Tibial nerve (tissue), 4 donors: ENCODE measurements around the gene GINS1. TPM values are rescaled to one million over a fixed set of nuclear protein-coding genes. Genes with fewer than 3 reads are reported as not detected.

ENCODE experiments used
- DNase-seq, 2 donors: peaks; one replicate each; pipeline ENCODE4 v3.0.0-alpha.2; 2019; ENCODE audit warnings: low spot score in 2 of 2
- H3K27ac ChIP-seq, 4 donors: fragments of 200-600 bp; sonication (generic) in 3 of 4; one replicate each; pipeline ENCODE4 v1.5.1; 2017 to 2019; ENCODE audit warnings: mild to moderate bottlenecking in 1 of 4
- H3K27me3 ChIP-seq, 2 donors: fragments of 200-600 bp; sonication (generic) in 1 of 2; one replicate each; pipeline versions ENCODE4 v1.5.1 to v1.6.0; 2017 to 2019
- H3K36me3 ChIP-seq, 3 donors: fragments of 200-600 bp; sonication (generic); one replicate each; pipeline ENCODE4 v1.5.1; 2018 to 2019
- H3K4me1 ChIP-seq, 4 donors: fragments of 200-600 bp; sonication (generic) in 3 of 4; one replicate each; pipeline ENCODE4 v1.5.1; 2017 to 2019
- H3K4me3 ChIP-seq, 4 donors: fragments of 200-600 bp; sonication (generic) in 3 of 4; one replicate each; pipeline ENCODE4 v1.5.1; 2017 to 2019; ENCODE audit warnings: mild to moderate bottlenecking in 1 of 4, moderate library complexity in 1 of 4
- H3K9me3 ChIP-seq, 4 donors: fragments of 200-600 bp; sonication (generic) in 3 of 4; one replicate each; pipeline ENCODE4 v1.5.1; 2017 to 2019
- EP300 ChIP-seq, 2 donors: sonication (generic); formaldehyde crosslinking; IDR thresholded peaks; one replicate each; pipeline ENCODE4 v1.6.1; 2017; ENCODE audit warnings: antibody characterized with exemption in 2 of 2, mild to moderate bottlenecking in 1 of 2
- POLR2A ChIP-seq, 2 donors: fragments of 450-650 bp; IDR thresholded peaks; one replicate each; pipeline ENCODE4 v1.6.1; 2017; ENCODE audit warnings: antibody characterized with exemption in 2 of 2, mild to moderate bottlenecking in 2 of 2, moderate library complexity in 2 of 2
- WGBS, 2 donors: methylation state at CpG; one replicate each; pipeline ENCODE4 v1.1.5; 2018; 5-methylcytosine and 5-hydroxymethylcytosine counted together
- total RNA-seq, 4 donors: library from RNA; depleted of rRNA; stranded (reverse); fragments of >200 nt; gene quantifications; one replicate each; pipeline ENCODE4 v1.1.0, GENCODE V29; 2016
- TF ChIP-seq, protein P1 (sequence below), 5 experiments: fragments of 200-600 bp in 3 of 5; fragments of 450-650 bp in 2 of 5; sonication (generic) in 3 of 5; IDR thresholded peaks; one replicate each; pipeline ENCODE4 v1.5.1; 2016 to 2019; ENCODE audit warnings: antibody characterized with exemption in 5 of 5, mild to moderate bottlenecking in 3 of 5, moderate library complexity in 2 of 5

GINS1 gene
- total RNA-seq, 4 donors from 2014 or later: 0.21 to 1.1 (median 0.59) TPM

DNA sequence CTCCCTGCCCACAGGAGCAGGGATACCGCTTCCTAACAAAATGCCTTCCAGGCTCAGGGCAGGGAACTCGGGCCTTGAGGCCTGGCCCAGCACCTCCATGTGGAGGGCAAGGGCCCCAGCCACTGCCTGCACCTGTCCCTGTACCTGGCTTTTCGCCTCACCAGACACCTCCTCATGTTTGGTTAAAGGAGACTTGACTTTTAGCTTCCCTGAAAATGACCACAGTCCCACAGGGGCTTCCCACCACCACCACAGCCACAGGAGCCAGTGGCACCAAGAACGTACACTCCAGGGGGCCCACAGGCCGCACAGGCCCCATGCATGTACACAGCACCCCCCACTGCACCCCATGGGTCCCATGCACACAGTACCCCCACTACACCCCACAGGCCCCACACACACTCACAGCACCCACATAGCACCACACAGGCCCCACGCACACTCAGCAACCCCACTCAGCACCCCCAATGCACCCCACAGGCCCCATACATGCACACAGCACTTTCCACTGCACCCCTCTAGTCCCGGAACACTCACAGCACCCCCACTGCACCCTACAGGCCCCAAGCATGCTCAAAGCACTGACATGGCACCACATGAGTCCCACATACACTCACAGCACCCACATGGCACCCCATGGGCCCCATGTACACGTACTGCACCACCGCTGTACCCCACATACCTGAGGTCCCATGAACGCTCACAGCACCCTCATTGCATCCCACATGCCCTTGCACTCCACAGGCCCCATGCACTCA is 86.5 kb downstream of the GINS1 start:
- no peaks in the 10 kb centered on the region for H3K27me3 ChIP-seq
- H3K4me3 ChIP-seq: no peak overlapping the region
- H3K9me3 ChIP-seq: no peaks in the 10 kb centered on the region
- peaks cover 0 to 68% (median 0%) of the 10 kb centered on the region in 3 donors for H3K36me3 ChIP-seq
- H3K27ac ChIP-seq: no peak overlapping the region
- DNase-seq: no peak
- TF ChIP-seq, protein P1, sequence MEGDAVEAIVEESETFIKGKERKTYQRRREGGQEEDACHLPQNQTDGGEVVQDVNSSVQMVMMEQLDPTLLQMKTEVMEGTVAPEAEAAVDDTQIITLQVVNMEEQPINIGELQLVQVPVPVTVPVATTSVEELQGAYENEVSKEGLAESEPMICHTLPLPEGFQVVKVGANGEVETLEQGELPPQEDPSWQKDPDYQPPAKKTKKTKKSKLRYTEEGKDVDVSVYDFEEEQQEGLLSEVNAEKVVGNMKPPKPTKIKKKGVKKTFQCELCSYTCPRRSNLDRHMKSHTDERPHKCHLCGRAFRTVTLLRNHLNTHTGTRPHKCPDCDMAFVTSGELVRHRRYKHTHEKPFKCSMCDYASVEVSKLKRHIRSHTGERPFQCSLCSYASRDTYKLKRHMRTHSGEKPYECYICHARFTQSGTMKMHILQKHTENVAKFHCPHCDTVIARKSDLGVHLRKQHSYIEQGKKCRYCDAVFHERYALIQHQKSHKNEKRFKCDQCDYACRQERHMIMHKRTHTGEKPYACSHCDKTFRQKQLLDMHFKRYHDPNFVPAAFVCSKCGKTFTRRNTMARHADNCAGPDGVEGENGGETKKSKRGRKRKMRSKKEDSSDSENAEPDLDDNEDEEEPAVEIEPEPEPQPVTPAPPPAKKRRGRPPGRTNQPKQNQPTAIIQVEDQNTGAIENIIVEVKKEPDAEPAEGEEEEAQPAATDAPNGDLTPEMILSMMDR (IDR thresholded peaks at IDR 0.05): no peak
- no peak for TF ChIP-seq POLR2A (IDR thresholded peaks at IDR 0.05)
- TF ChIP-seq EP300 (IDR thresholded peaks at IDR 0.05): no peak
- H3K4me1 ChIP-seq: no peaks in the 10 kb centered on the region
- WGBS, 2 donors: 94 to 95% methylated on average over 9 to 10 of the region's 10 CpGs

DNA sequence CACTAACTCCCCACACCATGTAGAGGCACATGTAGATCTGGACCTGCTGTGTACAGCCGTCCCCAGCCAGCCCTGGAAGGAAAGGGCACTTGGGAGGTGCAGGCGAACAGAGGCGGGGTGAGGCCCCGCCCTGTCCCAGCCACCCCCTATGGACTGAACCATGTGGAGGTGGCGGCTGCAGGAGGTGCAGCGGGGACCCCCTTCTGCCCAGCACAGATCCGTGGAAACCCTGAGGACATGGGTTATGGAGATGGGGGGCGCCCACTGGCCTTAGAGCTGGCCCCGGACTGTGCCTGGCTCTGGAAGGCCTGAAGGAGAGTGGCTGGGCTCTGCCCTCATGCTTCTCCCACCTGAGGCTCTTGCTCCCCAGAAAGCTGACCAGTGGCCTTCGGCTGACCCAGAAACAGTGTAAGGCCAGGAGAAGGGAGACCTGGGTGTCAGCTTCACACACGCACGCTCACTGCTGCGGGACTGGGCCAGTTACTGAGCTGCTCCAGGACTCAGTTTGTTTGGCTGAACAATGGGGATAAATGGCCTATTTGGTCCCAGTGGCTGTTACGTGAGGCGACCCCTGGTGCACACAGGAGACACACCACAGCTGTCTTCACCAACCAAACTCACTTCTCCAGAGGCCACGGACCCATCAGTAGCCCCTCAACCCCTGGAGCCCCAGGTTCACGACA is 87.2 kb downstream of the GINS1 start:
- Histone ChIP-seq H3K36me3 (peaks cover 0 to 61% (median 0%) of the 10 kb centered on the region in 3 donors), H3K9me3 (no peaks in the 10 kb centered on the region), H3K4me1 (no peaks in the 10 kb centered on the region), H3K27ac (no peak overlapping the region), H3K4me3 (no peak overlapping the region), H3K27me3 (no peaks in the 10 kb centered on the region)
- no peak for DNase-seq
- 92 to 96% methylated on average over 15 to 17 of the region's 17 CpGs for WGBS, 2 donors
- TF ChIP-seq, protein P1 (IDR thresholded peaks at IDR 0.05): no peak
- TF ChIP-seq POLR2A (IDR thresholded peaks at IDR 0.05): no peak
- TF ChIP-seq EP300 (IDR thresholded peaks at IDR 0.05): no peak

DNA sequence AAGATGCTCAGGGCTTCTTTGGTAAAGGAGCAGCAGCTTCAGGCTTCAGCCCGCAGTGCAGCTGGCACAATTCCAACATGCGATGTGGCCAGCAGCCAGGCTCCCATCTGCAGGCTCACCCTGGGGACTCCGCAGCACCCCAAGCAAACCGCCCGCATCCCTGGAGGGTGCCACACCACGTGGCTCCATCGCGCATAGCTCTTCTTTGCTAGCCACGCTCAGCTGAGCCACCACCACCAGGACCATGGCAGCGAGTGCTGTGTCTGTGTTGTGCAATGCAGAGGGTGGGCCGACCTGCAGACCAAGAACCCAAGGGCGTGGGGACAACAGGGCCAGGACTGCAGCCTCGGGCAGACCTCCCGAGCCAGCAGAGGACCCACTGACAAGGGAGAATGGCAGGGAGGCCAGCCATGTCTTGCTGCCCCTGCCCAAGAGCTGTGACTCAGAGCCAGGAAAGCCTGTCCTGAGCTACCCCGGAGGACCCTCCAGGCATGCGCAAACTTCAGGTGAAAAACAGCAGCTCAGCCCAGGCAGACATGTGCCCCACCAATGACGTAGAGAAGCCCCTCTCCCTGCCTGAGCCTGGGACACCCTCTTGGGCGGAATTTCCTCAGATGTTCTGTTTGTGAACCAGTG is 87.8 kb downstream of the GINS1 start:
- TF ChIP-seq POLR2A (IDR thresholded peaks at IDR 0.05): no peak
- TF ChIP-seq, protein P1 (IDR thresholded peaks at IDR 0.05): no peak
- no peak for TF ChIP-seq EP300 (IDR thresholded peaks at IDR 0.05)
- Histone ChIP-seq H3K36me3 (peaks cover 0 to 60% (median 0%) of the 10 kb centered on the region in 3 donors), H3K4me1 (no peaks in the 10 kb centered on the region), H3K9me3 (no peaks in the 10 kb centered on the region), H3K4me3 (no peak overlapping the region), H3K27me3 (no peaks in the 10 kb centered on the region), H3K27ac (no peak overlapping the region)
- no peak for DNase-seq
- 79 to 86% methylated on average over 10 to 17 of the region's 18 CpGs for WGBS, 2 donors

DNA sequence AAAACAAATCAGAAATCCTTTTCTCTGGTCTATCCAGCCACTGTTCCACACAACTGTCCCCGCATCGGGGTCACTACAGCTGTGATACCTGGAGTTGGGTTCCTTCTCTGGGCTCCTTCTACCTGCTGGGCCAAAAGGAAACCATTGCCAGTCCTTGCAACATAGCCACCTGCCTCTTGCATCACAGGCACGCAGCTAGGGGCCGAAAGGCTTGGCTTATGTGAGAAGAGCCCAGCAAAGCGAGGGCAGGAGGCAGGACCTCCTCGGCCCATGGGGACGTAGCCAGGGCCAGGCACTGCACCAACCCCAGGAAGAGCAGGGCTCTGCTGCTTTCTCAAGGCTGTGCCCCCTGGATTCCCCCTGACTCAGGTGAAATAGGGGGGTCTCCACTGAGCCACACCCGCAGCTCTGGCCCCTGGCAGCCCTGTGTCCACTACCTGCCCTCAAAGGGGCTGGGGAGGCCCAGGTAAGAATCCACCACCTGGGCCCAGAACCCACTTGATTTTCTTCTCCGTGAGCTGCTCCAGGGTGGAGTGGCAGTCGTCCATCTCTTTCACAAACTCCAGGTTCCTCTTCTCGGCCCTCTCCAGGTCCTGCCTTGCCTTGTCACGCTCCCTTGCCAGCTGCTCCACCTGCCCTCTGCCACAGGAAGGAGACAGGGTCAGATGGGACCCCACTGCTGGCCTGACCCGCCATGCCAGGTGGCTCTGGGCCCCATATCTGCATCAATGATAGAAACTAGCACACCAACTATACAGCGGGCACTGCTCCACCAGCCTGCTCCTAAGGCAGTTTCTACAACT is 88.9 kb downstream of the GINS1 start:
- H3K4me3 ChIP-seq: no peak overlapping the region
- no peak overlapping the region for H3K27ac ChIP-seq
- H3K36me3 ChIP-seq: peaks cover 0 to 52% (median 0%) of the 10 kb centered on the region in 3 donors
- TF ChIP-seq EP300 (IDR thresholded peaks at IDR 0.05) (no peak), POLR2A (IDR thresholded peaks at IDR 0.05) (no peak)
- TF ChIP-seq, protein P1 (IDR thresholded peaks at IDR 0.05): no peak
- WGBS, 2 donors: 94 to 95% methylated on average over 14 of the region's 14 CpGs
- no peak for DNase-seq
- H3K27me3 ChIP-seq: no peaks in the 10 kb centered on the region
- H3K4me1 ChIP-seq: no peaks in the 10 kb centered on the region
- no peaks in the 10 kb centered on the region for H3K9me3 ChIP-seq
